Body of pancreas (tissue), 4 donors: ENCODE data around the gene ZP1. TPM values are rescaled to one million over a fixed set of nuclear protein-coding genes. Genes with fewer than 3 reads are reported as not detected.
A peak's percentile ranks its signal among the peaks of the same experiment; 100 is the strongest.

Source experiments
- ATAC-seq: fragments of 150-250 bp; one replicate; pipeline ENCODE4 v1.9.1; 2016
- DNase-seq, 4 donors: peaks; one replicate each; pipeline ENCODE4 v3.0.0-alpha.2; 2019
- H3K27ac ChIP-seq, 4 donors: fragments of 200-600 bp; sonication (generic); 1 replicate in 3 of 4; 2 replicates in 1 of 4; pipeline versions ENCODE4 v1.5.1 to v1.6.1; 2016 to 2019; ENCODE audit warnings: mild to moderate bottlenecking in 1 of 4, mixed read lengths in 1 of 4, moderate library complexity in 1 of 4
- H3K27me3 ChIP-seq, 2 donors: fragments of 200-600 bp; sonication (generic); one replicate each; pipeline ENCODE4 v1.6.0; 2016; ENCODE audit warnings: mild to moderate bottlenecking in 1 of 2
- H3K36me3 ChIP-seq, 2 donors: fragments of 200-600 bp; sonication (generic); replicated peaks in 1 of 2; 2 replicates each; pipeline ENCODE4 v1.5.1; 2016; ENCODE audit warnings: low read depth in 2 of 2; ENCODE audit not compliant: insufficient read depth in 1 of 2
- H3K4me1 ChIP-seq: fragments of 200-600 bp; sonication (generic); one replicate; pipeline ENCODE4 v1.6.0; 2016
- H3K4me3 ChIP-seq, 2 donors: fragments of 200-600 bp; sonication (generic); 1 replicate in 1 of 2; 2 replicates in 1 of 2; pipeline ENCODE4 v1.5.1; 2016 to 2019
- H3K9me3 ChIP-seq, 3 donors: fragments of 200-600 bp; sonication (generic); 1 replicate in 2 of 3; 2 replicates in 1 of 3; pipeline ENCODE4 v1.5.1; 2016
- POLR2A ChIP-seq, 3 donors: fragments of 450-650 bp; IDR thresholded peaks; one replicate each; pipeline ENCODE4 v1.6.1; 2016; ENCODE audit warnings: antibody characterized with exemption in 3 of 3, mild to moderate bottlenecking in 2 of 3
- WGBS, 2 donors: methylation state at CpG; one replicate each; pipeline ENCODE4 v1.1.5; 2017; 5-methylcytosine and 5-hydroxymethylcytosine counted together
- intact Hi-C: fragments of 100-400 bp; cut with DNase I; formaldehyde crosslinking; loops from one replicate; pipeline ENCODE4 v1.15.1; 2023
- total RNA-seq, 2 donors: library from RNA; depleted of rRNA; stranded (reverse); fragments of >200 nt; gene quantifications; one replicate each; pipeline ENCODE4 v1.1.0, GENCODE V29; 2016
- TF ChIP-seq, protein P1 (sequence below), 7 experiments: fragments of 450-650 bp in 4 of 7; fragments of 200-600 bp in 3 of 7; sonication (generic) in 3 of 7; IDR thresholded peaks; one replicate each; pipeline ENCODE4 v1.5.1; 2016 to 2019; ENCODE audit warnings: antibody characterized with exemption in 7 of 7

ZP1 gene
- total RNA-seq, 2 donors from 2014 or later = not detected

DNA sequence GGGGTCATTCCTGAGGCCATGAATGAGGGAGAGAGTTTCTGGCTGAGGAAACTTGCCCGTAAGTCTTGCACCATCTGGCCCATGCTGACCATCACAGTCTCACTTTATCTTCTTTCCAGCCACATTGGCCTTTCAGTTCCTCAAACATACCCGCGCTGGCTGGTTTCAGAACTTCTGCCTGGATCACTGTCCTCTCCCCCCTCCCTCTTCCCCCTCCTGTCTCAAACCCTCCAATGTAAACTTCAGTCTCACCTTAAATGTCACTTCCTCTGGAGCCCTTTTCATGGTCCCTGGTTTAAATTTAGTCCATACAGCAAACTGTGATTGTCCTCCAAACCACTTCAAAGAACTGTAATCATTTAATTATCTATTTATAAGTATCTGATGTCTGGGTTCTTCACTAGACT is 42.9 kb downstream of the ZP1 start:
- Histone ChIP-seq H3K36me3 (no peaks in the 10 kb centered on the region), H3K9me3 (no peaks in the 10 kb centered on the region), H3K27ac (peak overlapping the region in 1 of 4 donors; percentile 9), H3K27me3 (no peaks in the 10 kb centered on the region), H3K4me1 (peaks cover 24% of the 10 kb centered on the region), H3K4me3 (no peak overlapping the region)
- ATAC-seq = no peak
- TF ChIP-seq, protein P1, sequence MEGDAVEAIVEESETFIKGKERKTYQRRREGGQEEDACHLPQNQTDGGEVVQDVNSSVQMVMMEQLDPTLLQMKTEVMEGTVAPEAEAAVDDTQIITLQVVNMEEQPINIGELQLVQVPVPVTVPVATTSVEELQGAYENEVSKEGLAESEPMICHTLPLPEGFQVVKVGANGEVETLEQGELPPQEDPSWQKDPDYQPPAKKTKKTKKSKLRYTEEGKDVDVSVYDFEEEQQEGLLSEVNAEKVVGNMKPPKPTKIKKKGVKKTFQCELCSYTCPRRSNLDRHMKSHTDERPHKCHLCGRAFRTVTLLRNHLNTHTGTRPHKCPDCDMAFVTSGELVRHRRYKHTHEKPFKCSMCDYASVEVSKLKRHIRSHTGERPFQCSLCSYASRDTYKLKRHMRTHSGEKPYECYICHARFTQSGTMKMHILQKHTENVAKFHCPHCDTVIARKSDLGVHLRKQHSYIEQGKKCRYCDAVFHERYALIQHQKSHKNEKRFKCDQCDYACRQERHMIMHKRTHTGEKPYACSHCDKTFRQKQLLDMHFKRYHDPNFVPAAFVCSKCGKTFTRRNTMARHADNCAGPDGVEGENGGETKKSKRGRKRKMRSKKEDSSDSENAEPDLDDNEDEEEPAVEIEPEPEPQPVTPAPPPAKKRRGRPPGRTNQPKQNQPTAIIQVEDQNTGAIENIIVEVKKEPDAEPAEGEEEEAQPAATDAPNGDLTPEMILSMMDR (IDR thresholded peaks at IDR 0.05) = no peak
- TF ChIP-seq POLR2A (IDR thresholded peaks at IDR 0.05) = no peak
- DNase-seq = peak in 1 of 4 donors; percentile 58
- intact Hi-C loops = no loop called here
- WGBS, 2 donors = 78 to 81% methylated on average over 3 of the region's 3 CpGs

DNA sequence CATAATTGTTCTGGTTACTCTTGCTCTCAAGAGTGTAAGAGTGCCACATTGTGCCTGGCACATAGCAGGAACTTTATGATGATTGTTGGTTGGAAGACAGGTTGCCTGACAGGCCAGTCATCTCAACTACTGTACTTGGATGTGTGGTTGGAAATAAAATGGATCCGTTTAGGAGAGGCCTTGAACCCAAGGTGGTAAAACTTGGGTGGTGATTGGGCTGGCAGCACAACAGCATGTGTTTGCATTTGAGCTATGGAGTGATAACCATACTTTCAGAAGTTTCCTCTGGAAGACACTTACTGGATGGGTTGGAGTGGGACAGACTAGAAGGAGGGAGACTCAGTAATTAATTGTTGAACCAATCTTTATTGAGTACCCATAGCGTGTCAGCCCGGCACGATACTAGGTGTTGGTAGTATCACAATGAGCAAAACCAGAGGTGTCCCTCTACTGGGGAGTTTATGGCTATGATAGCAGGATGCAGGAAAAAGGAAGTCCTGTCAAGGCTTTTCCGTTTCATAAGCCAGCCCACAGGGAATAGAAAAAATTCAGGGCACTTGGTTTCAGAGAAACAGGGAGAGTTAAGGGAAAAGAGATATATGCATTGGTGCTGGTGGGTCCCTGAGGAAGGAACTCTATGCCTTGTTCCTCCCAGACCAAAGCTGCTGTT is 43.5 kb downstream of the ZP1 start:
- intact Hi-C loops = no loop called here
- ATAC-seq (no peak), DNase-seq (no peak)
- WGBS, 2 donors = 64 to 70% methylated on average over 5 of the region's 5 CpGs
- no peaks in the 10 kb centered on the region for H3K36me3 ChIP-seq
- H3K27ac ChIP-seq = peak overlapping the region in 1 of 4 donors; percentile 9
- H3K9me3 ChIP-seq = no peaks in the 10 kb centered on the region
- no peak overlapping the region for H3K4me3 ChIP-seq
- peaks cover 25% of the 10 kb centered on the region for H3K4me1 ChIP-seq
- TF ChIP-seq POLR2A (IDR thresholded peaks at IDR 0.05) = no peak
- TF ChIP-seq, protein P1 (IDR thresholded peaks at IDR 0.05) = no peak
- H3K27me3 ChIP-seq = no peaks in the 10 kb centered on the region

DNA sequence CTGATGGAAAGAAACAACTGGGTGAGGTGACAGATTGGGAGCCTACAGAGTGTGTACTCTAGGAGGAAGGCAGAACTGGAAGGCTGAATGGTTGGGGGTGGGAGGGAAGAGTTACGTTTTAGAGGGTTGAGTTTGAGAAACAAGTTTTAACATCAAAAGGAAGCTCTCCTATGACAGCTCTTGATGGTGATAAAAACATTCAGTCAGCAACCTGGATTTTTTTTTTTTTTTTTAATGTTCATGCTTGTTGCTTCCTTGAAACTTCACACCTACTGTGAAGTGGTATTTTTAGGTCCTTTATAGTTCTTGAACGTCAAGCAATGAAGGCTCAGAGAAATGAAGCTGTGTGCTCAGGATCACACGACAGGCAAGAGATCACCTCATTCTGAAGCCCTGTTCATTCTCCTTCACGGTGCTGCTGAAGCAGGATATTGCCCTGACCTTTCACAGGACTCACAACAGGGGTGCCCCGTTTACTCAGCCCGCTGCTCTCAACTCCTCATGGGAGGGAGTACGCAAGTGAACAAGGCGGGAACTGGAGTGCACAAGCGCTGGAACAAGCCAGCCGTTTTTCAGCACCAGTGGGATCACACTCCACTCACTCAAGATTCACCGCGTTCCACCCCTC is 45.0 kb downstream of the ZP1 start:
- TF ChIP-seq, protein P1 (IDR thresholded peaks at IDR 0.05) = no peak
- no peak for TF ChIP-seq POLR2A (IDR thresholded peaks at IDR 0.05)
- DNase-seq = no peak

DNA sequence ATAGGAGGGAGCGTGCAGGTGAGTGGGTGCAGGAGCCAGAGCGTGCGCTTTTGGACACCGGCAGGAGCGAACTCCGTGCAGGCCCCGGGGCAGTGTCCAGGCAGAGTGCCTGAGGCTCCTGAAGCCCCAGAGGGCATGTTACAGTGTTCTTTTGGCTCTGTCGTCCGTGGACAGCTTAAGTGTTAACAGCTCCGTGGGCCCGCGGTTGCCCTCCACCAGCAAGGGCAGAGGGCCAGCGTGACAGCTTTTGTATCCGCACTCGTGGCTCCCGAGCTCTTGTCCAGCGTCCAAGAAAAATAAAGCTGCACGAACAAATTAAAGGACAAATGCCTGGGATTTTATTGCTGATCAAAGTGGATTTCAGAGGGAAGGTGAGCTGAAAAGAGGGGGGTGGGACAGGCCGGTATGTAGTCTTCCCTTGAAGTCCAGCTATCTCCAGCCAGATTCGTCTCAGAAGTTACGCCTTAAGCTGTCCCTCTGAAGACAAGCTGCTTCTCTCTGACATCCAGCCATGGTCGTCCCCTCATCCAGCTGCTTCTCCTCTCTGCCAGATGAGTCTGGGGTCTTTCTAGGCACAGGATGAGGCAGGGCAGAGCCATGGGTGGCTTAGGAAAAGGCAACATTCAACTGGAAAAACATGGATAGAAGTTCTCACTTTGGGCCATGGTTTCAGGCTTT is 45.6 kb downstream of the ZP1 start:
- Histone ChIP-seq H3K27me3 (no peaks in the 10 kb centered on the region), H3K9me3 (no peaks in the 10 kb centered on the region), H3K4me1 (peaks cover 30% of the 10 kb centered on the region), H3K4me3 (no peak overlapping the region), H3K36me3 (no peaks in the 10 kb centered on the region), H3K27ac (peak overlapping the region in 3 of 4 donors; percentile 83 to 92 (median 90))
- DNase-seq = no peak
- ATAC-seq = no peak
- 57 to 58% methylated on average over 14 to 22 of the region's 22 CpGs for WGBS, 2 donors
- no peak for TF ChIP-seq POLR2A (IDR thresholded peaks at IDR 0.05)
- TF ChIP-seq, protein P1 (IDR thresholded peaks at IDR 0.05) = no peak
- intact Hi-C loops = no loop called here

More for the DNA sequence above, 45.0 kb downstream of the ZP1 start:
- no peaks in the 10 kb centered on the region for H3K27me3 ChIP-seq
- peaks cover 30% of the 10 kb centered on the region for H3K4me1 ChIP-seq
- no peak overlapping the region for H3K27ac ChIP-seq
- intact Hi-C loops = no loop called here
- 68 to 75% methylated on average over 12 of the region's 12 CpGs for WGBS, 2 donors
- no peak overlapping the region for H3K4me3 ChIP-seq
- ATAC-seq = no peak
- no peaks in the 10 kb centered on the region for H3K36me3 ChIP-seq
- no peaks in the 10 kb centered on the region for H3K9me3 ChIP-seq
